ENCODE data around the gene ZDHHC21. TPM values are rescaled to one million over a fixed set of nuclear protein-coding genes. Genes with fewer than 3 reads are reported as not detected.

The ZDHHC21 gene
- total and polyA plus RNA-seq, 2 experiments from 2014 or later = 4.0 to 13.5 TPM

- Histone ChIP-seq H3K4me1 (ENCODE audit: insufficient read depth) (0 out of 2 replicates have a peak, but pooled peaks cover 3% of the 10 kb centered on the region), H3K9me2 (ENCODE audit: insufficient read depth) (no peaks in the 10 kb centered on the region), H3K4me2 (no peak overlapping the region), H3K4me3 (no peak overlapping the region), H4K20me1 (replicated peaks; ENCODE audit: insufficient read depth) (no peaks in the 10 kb centered on the region), H3K36me3 (ENCODE audit: insufficient read depth) (0 out of 2 replicates have a peak, but pooled peaks cover 3% of the 10 kb centered on the region), H3K79me2 (replicated peaks; ENCODE audit: insufficient read depth) (peaks cover 26% of the 10 kb centered on the region), H2AFZ (no peak overlapping the region), H3K27me3 (ENCODE audit: insufficient read depth) (no peaks in the 10 kb centered on the region), H3F3A (replicated peaks; ENCODE audit: low read depth) (no peaks in the 10 kb centered on the region), H3K27ac (ENCODE audit: low read depth) (no peak overlapping the region)
- peaks cover 4% of the 10 kb centered on the region; the same call in 2 of the 3 replicates for H3K9me3 Mint-ChIP-seq
- TF ChIP-seq EZH2phosphoT487 (IDR thresholded peaks at IDR 0.05; ENCODE audit: unreplicated experiment) (no peak), EZH2 (IDR thresholded peaks at IDR 0.05; ENCODE audit: low read depth, unreplicated experiment) (no peak), ZNF331 (CRISPR knock-in tag; IDR thresholded peaks at IDR 0.05; ENCODE audit: low read depth) (no peak), ZNF462 (CRISPR knock-in tag; IDR thresholded peaks at IDR 0.05) (no peak), ZNF114 (CRISPR knock-in tag; IDR thresholded peaks at IDR 0.05) (no peak), CREB1 (CRISPR knock-in tag; IDR thresholded peaks at IDR 0.05; ENCODE audit: low read depth) (no peak), JUNB (IDR thresholded peaks at IDR 0.05; ENCODE audit: unreplicated experiment) (no peak), NANOG (IDR thresholded peaks at IDR 0.05; ENCODE audit: borderline replicate concordance) (no peak), POLR2AphosphoS5 (IDR thresholded peaks at IDR 0.05; ENCODE audit: low read depth) (no peak), STAT1 (IDR thresholded peaks at IDR 0.05; ENCODE audit: unreplicated experiment) (no peak), CTCF (conservative IDR thresholded peaks at IDR 0.05; ENCODE audit: low read depth in 2 of 2) (no peak)
- TF ChIP-seq, protein P1, sequence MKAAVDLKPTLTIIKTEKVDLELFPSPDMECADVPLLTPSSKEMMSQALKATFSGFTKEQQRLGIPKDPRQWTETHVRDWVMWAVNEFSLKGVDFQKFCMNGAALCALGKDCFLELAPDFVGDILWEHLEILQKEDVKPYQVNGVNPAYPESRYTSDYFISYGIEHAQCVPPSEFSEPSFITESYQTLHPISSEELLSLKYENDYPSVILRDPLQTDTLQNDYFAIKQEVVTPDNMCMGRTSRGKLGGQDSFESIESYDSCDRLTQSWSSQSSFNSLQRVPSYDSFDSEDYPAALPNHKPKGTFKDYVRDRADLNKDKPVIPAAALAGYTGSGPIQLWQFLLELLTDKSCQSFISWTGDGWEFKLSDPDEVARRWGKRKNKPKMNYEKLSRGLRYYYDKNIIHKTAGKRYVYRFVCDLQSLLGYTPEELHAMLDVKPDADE (IDR thresholded peaks at IDR 0.05) = no peak
- TF ChIP-seq, protein P2, sequence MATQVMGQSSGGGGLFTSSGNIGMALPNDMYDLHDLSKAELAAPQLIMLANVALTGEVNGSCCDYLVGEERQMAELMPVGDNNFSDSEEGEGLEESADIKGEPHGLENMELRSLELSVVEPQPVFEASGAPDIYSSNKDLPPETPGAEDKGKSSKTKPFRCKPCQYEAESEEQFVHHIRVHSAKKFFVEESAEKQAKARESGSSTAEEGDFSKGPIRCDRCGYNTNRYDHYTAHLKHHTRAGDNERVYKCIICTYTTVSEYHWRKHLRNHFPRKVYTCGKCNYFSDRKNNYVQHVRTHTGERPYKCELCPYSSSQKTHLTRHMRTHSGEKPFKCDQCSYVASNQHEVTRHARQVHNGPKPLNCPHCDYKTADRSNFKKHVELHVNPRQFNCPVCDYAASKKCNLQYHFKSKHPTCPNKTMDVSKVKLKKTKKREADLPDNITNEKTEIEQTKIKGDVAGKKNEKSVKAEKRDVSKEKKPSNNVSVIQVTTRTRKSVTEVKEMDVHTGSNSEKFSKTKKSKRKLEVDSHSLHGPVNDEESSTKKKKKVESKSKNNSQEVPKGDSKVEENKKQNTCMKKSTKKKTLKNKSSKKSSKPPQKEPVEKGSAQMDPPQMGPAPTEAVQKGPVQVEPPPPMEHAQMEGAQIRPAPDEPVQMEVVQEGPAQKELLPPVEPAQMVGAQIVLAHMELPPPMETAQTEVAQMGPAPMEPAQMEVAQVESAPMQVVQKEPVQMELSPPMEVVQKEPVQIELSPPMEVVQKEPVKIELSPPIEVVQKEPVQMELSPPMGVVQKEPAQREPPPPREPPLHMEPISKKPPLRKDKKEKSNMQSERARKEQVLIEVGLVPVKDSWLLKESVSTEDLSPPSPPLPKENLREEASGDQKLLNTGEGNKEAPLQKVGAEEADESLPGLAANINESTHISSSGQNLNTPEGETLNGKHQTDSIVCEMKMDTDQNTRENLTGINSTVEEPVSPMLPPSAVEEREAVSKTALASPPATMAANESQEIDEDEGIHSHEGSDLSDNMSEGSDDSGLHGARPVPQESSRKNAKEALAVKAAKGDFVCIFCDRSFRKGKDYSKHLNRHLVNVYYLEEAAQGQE (IDR thresholded peaks at IDR 0.05; ENCODE audit: unreplicated experiment) = no peak
- H3K27ac Mint-ChIP-seq = no peak overlapping the region
- ATAC-seq = no peak
- peaks cover 43% of the 10 kb centered on the region; the same call in 2 of the 3 replicates for H3K36me3 Mint-ChIP-seq (ENCODE audit: low read depth)
- peaks cover 8% of the 10 kb centered on the region; the same call in 2 of the 3 replicates for H3K4me1 Mint-ChIP-seq
- DNase-seq (ENCODE audit: low spot score) = no peak
- peaks cover 2% of the 10 kb centered on the region for H3K27me3 Mint-ChIP-seq (ENCODE audit: insufficient read depth, low read depth, poor library complexity)
- H3K4me3 Mint-ChIP-seq = no peak overlapping the region
These were observed 6.1 kb downstream of the ZDHHC21 start for GRCh38 chr9:14687042-14687719.
